ENCODE measurements around the gene FEZ2.

- TF ChIP-seq CTCF (IDR thresholded peaks at IDR 0.05; ENCODE audit: low read depth, low read length, poor library complexity, severe bottlenecking): no peak
- TF ChIP-seq EZH2phosphoT487 (IDR thresholded peaks at IDR 0.05; ENCODE audit: borderline replicate concordance, low read length): no peak
Observed at GRCh38 chr2:36618381-36618780, 20.4 kb upstream of the FEZ2 start.
